H1 (cell line): ENCODE results near the gene PNMA3. TPM values are rescaled to one million over a fixed set of nuclear protein-coding genes. Genes with fewer than 3 reads are reported as not detected.
A peak's percentile ranks its signal among the peaks of the same experiment; 100 is the strongest.

Experiments
- ASH2L ChIP-seq: fragments of 200-600, 300-600 bp; sonication (generic); IDR thresholded peaks from one replicate; pipeline ENCODE4 v1.7.1; 2017; ENCODE audit warnings: low read length
- BACH1 ChIP-seq: IDR thresholded peaks from 2 replicates; pipeline ENCODE4 v1.6.1; 2012; ENCODE audit warnings: low read length, improper control_type of control experiment
- CREB1 ChIP-seq: IDR thresholded peaks from 2 replicates; pipeline ENCODE4 v1.6.1; 2012; ENCODE audit warnings: inconsistent platforms
- CTBP2 ChIP-seq: IDR thresholded peaks from 2 replicates; pipeline ENCODE4 v1.7.0; 2011; ENCODE audit warnings: borderline replicate concordance, mild to moderate bottlenecking, moderate library complexity, mixed read lengths, low read length; ENCODE audit not compliant: insufficient read depth, insufficient read length
- EGR1 ChIP-seq: IDR thresholded peaks from 2 replicates; pipeline ENCODE4 v1.6.1; 2011; ENCODE audit warnings: low read depth, low read length, borderline replicate concordance
- EP300 ChIP-seq, 2 experiments: IDR thresholded peaks; 1 replicate in 1 of 2; 2 replicates in 1 of 2; pipeline ENCODE4 v1.6.1; 2011 to 2012; ENCODE audit warnings: low read depth in 2 of 2, low read length in 2 of 2, mild to moderate bottlenecking in 2 of 2, borderline replicate concordance in 1 of 2, inconsistent platforms in 1 of 2, moderate library complexity in 1 of 2
- EZH2 ChIP-seq: fragments of 200-600 bp; sonication (generic); IDR thresholded peaks from 2 replicates; pipeline ENCODE4 v1.7.1; 2012; ENCODE audit warnings: low read depth, mild to moderate bottlenecking, moderate library complexity, low read length, inconsistent platforms; ENCODE audit not compliant: severe bottlenecking
- GABPA ChIP-seq: IDR thresholded peaks from 2 replicates; pipeline ENCODE4 v1.6.1; 2011; ENCODE audit warnings: mild to moderate bottlenecking, low read length, moderate library complexity, borderline replicate concordance; ENCODE audit not compliant: insufficient read depth
- GTF2F1 ChIP-seq: IDR thresholded peaks from 2 replicates; pipeline ENCODE4 v1.6.1; 2012; ENCODE audit warnings: low read depth, low read length, improper control_type of control experiment, borderline replicate concordance
- JUN ChIP-seq: IDR thresholded peaks from 2 replicates; pipeline ENCODE4 v1.6.1; 2011; ENCODE audit warnings: low read depth, mild to moderate bottlenecking, improper control_type of control experiment, low read length
- JUND ChIP-seq: IDR thresholded peaks from 2 replicates; pipeline ENCODE4 v1.6.1; 2011; ENCODE audit warnings: mild to moderate bottlenecking, improper control_type of control experiment, low read length
- KDM5A ChIP-seq: fragments of 200-600 bp; IDR thresholded peaks from 2 replicates; pipeline ENCODE4 v1.7.1; 2012; ENCODE audit warnings: mild to moderate bottlenecking, low read length, inconsistent platforms, mixed read lengths
- MAFK ChIP-seq: IDR thresholded peaks from 2 replicates; pipeline ENCODE4 v1.6.1; 2012; ENCODE audit warnings: low read depth, mild to moderate bottlenecking, improper control_type of control experiment, low read length
- PHF8 ChIP-seq: fragments of 200-600 bp; sonication (generic); conservative IDR thresholded peaks from 2 replicates; pipeline ENCODE4 v1.7.1; 2012; ENCODE audit warnings: low read depth, mild to moderate bottlenecking, inconsistent platforms, low read length, moderate library complexity
- SAP30 ChIP-seq: fragments of 300-600 bp; sonication (generic); IDR thresholded peaks from 2 replicates; pipeline ENCODE4 v1.7.1; 2012; ENCODE audit warnings: low read length, moderate library complexity, mild to moderate bottlenecking, inconsistent platforms; ENCODE audit not compliant: insufficient read depth, insufficient replicate concordance
- SIN3A ChIP-seq, 2 experiments: IDR thresholded peaks in 1 of 2; conservative IDR thresholded peaks in 1 of 2; 2 replicates each; pipeline ENCODE4 v1.6.1; 2011 to 2012; ENCODE audit warnings: low read length in 2 of 2, improper control_type of control experiment in 1 of 2, low read depth in 1 of 2, mild to moderate bottlenecking in 1 of 2
- SIX5 ChIP-seq: IDR thresholded peaks from 2 replicates; pipeline ENCODE4 v1.6.1; 2011; ENCODE audit warnings: mild to moderate bottlenecking, low read depth, low read length
- SP2 ChIP-seq: IDR thresholded peaks from 2 replicates; pipeline ENCODE4 v1.6.1; 2012; ENCODE audit warnings: mild to moderate bottlenecking, low read length, inconsistent platforms
- YY1 ChIP-seq: IDR thresholded peaks from 2 replicates; pipeline ENCODE4 v1.6.1; 2011; ENCODE audit warnings: low read depth, mild to moderate bottlenecking, low read length
- polyA plus RNA-seq, 7 experiments: library from polyadenylated mRNA; depleted of rRNA in 3 of 7; stranded (reverse) in 5 of 7; unstranded in 2 of 7; fragments of >200 nt in 5 of 7; fragments of 200-250 nt in 2 of 7; gene quantifications; 1 replicate in 5 of 7; 2 replicates in 1 of 7; 4 replicates in 1 of 7; pipeline versions ENCODE4 v1.2.1 to v1.2.3, GENCODE V29; 2011 to 2013; ENCODE audit warnings: missing spikeins in 2 of 7, mixed read lengths in 2 of 7
- total RNA-seq: library from RNA; stranded (reverse); fragmentation: NEBNext Ultra II Directional; extraction: Animal tissue kit (Norgen Biotek cat#: 25700); gene quantifications from 2 replicates; pipeline ENCODE4 v1.2.1, GENCODE V29; 2021
- TF ChIP-seq, protein P1 (sequence below): IDR thresholded peaks from 2 replicates; pipeline ENCODE4 v1.6.1; 2011; ENCODE audit warnings: low read length, improper control_type of control experiment

The PNMA3 gene
- total and polyA plus RNA-seq, 2 of the 8 experiments (the other 6 are each of a cell fraction or from before 2014, with no cell fraction given) = 3.3 to 6.9 TPM

DNA sequence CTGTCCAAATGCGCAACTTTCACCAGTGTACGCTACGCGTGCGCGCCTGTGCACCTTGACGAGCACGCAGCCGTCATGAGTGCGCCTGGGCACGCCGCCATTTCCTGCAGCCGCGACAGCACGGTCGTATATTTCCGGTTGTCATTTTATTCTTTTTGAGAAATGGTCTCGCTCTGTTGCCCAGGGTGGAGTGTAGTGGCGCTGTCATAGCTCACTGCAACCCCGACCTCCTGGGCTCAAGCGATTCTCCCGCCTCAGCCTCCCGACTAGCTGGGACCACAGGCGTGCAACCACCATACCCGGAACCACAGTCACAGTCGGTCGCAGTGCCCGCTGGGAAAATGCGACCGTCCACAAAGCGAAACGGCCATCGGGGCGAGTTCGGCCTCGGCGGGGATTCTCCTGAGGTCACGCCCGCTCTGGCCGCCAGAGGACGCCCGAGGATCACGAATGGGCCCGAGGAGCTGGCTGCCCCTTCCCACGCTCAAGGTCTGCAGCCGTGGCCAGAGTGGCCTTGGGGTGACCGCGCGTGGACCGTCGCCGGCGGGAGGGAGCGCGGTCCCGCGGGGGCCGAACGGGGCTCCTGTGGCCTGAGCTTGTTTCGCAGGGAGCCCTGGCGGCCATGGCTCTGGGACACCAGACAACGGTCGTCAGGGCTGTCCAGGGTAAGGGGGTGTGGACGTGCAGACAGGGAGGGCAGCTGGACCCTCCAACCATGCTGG is 23.7 kb upstream of the PNMA3 start (continued):
- TF ChIP-seq SIX5 (no peak), GABPA (no peak), EP300 (IDR thresholded peaks at IDR 0.05; ENCODE audit: borderline replicate concordance in 1 of 2, low read depth in 2 of 2, low read length in 2 of 2) (no peak), EZH2 (no peak), KDM5A (no peak), GTF2F1 (no peak), SP2 (no peak), EGR1 (no peak), YY1 (no peak; the same call in 1 of the 2 replicates), CTBP2 (no peak), JUND (no peak), SAP30 (no peak), ASH2L (no peak), MAFK (no peak), SIN3A (conservative IDR thresholded peaks at IDR 0.05 in 1 of 2, IDR thresholded peaks at IDR 0.05 in 1 of 2; ENCODE audit: low read depth in 1 of 2, low read length in 2 of 2) (no peak), JUN (no peak), CREB1 (0 out of 2 replicates have a peak, but pooled peaks have one; percentile 4), BACH1 (peak; percentile 45), PHF8 (no peak)
- TF ChIP-seq, protein P1, sequence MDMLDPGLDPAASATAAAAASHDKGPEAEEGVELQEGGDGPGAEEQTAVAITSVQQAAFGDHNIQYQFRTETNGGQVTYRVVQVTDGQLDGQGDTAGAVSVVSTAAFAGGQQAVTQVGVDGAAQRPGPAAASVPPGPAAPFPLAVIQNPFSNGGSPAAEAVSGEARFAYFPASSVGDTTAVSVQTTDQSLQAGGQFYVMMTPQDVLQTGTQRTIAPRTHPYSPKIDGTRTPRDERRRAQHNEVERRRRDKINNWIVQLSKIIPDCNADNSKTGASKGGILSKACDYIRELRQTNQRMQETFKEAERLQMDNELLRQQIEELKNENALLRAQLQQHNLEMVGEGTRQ = no peak
